Aorta (tissue), 5 donors: ENCODE measurements around the gene RNF6. TPM values are rescaled to one million over a fixed set of nuclear protein-coding genes. Genes with fewer than 3 reads are reported as not detected.
A peak's percentile ranks its signal among the peaks of the same experiment; 100 is the strongest.
"Not testable (repeated sequence)": the region's sequence is repeated elsewhere in the genome, so short reads cannot be mapped to it uniquely, and the experiment has no call there.

Experiments used
- ATAC-seq: fragments of 200-7000 bp; cut with Tn5 transposase; one replicate; pipeline ENCODE4 v1.9.1; 2022; ENCODE audit warnings: moderate library complexity; ENCODE audit not compliant: low FRiP score
- DNase-seq, 2 donors: peaks; one replicate each; pipeline ENCODE4 v3.0.0-alpha.2; 2020
- H3K27ac ChIP-seq, 2 donors: one replicate each; pipeline ENCODE4 v1.5.1; 2013; ENCODE audit warnings: low read length in 2 of 2, mild to moderate bottlenecking in 2 of 2, moderate library complexity in 2 of 2, control low read depth in 1 of 2, inconsistent platforms in 1 of 2, low read depth in 1 of 2
- H3K27me3 ChIP-seq, 2 donors: one replicate each; pipeline ENCODE4 v1.6.1; 2013; ENCODE audit warnings: control low read depth in 1 of 2, low read length in 1 of 2, mild to moderate bottlenecking in 1 of 2, moderate library complexity in 1 of 2; ENCODE audit not compliant: insufficient read depth in 2 of 2, control insufficient read depth in 1 of 2
- H3K36me3 ChIP-seq, 2 donors: one replicate each; pipeline ENCODE4 v1.6.1; 2013; ENCODE audit warnings: control low read depth in 1 of 2, low read length in 1 of 2, mild to moderate bottlenecking in 1 of 2; ENCODE audit not compliant: insufficient read depth in 2 of 2, control insufficient read depth in 1 of 2
- H3K4me1 ChIP-seq, 2 donors: one replicate each; pipeline ENCODE4 v1.6.1; 2013; ENCODE audit warnings: low read length in 2 of 2, control low read depth in 1 of 2, mild to moderate bottlenecking in 1 of 2, moderate library complexity in 1 of 2; ENCODE audit not compliant: insufficient read depth in 2 of 2, control insufficient read depth in 1 of 2
- H3K4me3 ChIP-seq, 2 donors: one replicate each; pipeline ENCODE4 v1.5.1; 2013; ENCODE audit warnings: low read length in 2 of 2, control low read depth in 1 of 2, mild to moderate bottlenecking in 1 of 2
- H3K9me3 ChIP-seq: one replicate; pipeline ENCODE4 v1.6.1; 2013; ENCODE audit warnings: mild to moderate bottlenecking, low read length; ENCODE audit not compliant: control insufficient read depth
- WGBS, 2 donors: extraction: QIAGEN DNeasy Blood & Tissue Kit; methylation state at CpG; one replicate each; pipeline ENCODE4 v1.1.7; 2013; 5-methylcytosine and 5-hydroxymethylcytosine counted together
- intact Hi-C, 2 donors: fragments of 100-400 bp; cut with DNase I; formaldehyde crosslinking; loops; one replicate each; pipeline versions ENCODE4 v1.14.2 to v1.15.0; 2022
- polyA plus RNA-seq, 2 donors: library from polyadenylated mRNA; stranded (reverse); fragments of 200-250 nt; gene quantifications; one replicate each; pipeline ENCODE4 v1.2.3, GENCODE V29; 2013
- total RNA-seq, 2 donors: library from RNA; stranded (reverse); fragmentation: NEBNext Ultra II Directional; extraction: Animal tissue kit (Norgen Biotek cat#: 25700); gene quantifications; one replicate each; pipeline ENCODE4 v1.2.1, GENCODE V29; 2021
- donor health status: healthy with polysubstance abuse.
- donor health status: Bipolar disorder and iron deficiency.
- donor health status: DM: no; HTN: no; CAD: no.
- donor health status: DM: no; HTN: no; CAD: no.
- donor health status: DM: yes; HTN: yes; CAD: no.

RNF6 gene
- total and polyA plus RNA-seq, 4 donors: 13.1 to 28.9 (median 19.6) TPM

DNA sequence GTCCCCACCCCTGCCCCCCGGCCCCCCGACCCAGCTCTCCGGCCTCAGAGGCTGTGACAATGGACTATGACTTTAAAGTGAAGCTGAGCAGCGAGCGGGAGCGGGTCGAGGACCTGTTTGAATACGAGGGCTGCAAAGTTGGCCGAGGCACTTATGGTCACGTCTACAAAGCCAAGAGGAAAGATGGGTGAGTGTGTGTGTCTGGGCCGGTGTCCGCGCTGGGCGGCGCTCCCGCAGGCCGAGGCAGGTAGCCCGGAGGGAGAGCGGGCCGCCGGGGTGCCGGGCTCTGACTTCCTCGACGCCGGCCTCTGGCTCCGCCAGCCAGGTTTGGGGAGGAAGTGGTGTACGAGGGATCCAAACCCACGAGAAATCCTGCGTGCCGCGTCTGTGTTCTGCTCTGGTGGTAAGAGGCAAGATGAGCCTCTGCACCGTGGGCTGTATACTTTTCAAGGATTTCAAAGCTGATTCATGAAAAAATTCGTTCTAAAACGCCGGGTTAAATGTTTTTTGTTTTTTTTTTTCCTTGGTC, 32.5 kb upstream of the RNF6 start:
- 0 to 1% methylated on average over 35 of the region's 35 CpGs for WGBS, 2 donors
- H3K27ac ChIP-seq: peak overlapping the region; percentile 15 to 49

DNA sequence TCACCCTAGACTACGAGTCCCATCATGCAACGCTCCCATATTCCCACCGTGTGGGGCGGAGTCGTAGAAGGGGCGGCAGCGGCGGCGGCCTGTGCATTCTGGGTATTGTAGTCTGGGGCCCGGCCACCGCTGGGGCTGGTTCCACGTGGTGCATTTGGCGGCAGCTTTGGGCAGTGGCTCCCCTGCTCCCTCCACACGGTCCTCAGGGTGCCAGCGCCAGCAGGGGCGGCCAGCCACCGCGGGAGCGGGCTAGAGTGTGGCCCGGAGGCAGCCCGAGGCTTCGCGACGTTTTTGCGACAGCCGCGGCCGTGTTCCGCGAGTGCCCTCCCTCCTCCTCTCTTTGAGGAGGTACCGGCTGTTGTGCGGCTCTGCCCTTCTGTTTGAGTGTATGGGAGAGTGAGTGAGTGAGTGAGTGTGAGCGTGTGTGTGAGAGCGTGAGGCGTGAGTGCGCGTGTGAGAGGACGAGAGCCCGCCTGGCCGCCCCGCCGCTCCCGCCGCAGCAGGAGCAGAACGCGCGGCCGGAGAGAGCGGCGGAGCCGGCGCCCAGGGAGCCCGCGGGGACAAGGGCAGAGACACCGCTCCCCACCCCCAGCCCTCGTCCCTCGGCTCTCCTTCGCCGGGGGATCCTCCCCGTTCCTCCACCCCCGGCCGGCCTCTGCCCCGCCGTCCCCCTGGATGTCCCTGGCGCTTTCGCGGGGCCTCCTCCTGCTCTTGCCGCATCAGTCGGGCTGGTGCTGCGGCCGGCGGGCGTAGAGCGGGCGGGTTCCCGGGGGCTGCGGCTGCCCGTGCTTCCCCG, 31.9 kb upstream of the RNF6 start, which contains the start of gene CDK8:
Gene CDK8 (plus strand): TSS at position 343 of the 796 bp plus-strand sequence. CDS start 513 bp downstream, outside the sequence.
- Histone ChIP-seq H3K27me3 (no peaks in the 10 kb centered on the region), H3K4me3 (peak within 1 kb of the TSS; percentile 93 to 97), H3K9me3 (no peaks in the 10 kb centered on the region), H3K27ac (peak within 1 kb of the TSS; percentile 49 to 79), H3K36me3 (no peaks in the 10 kb centered on the region), H3K4me1 (no peaks in the 10 kb centered on the region)
- WGBS, 2 donors: 0% methylated on average over 46 to 79 of the region's 79 CpGs
- peak; percentile 98 for ATAC-seq
- peak; percentile 94 to 97 for DNase-seq
- intact Hi-C loops: loop anchor here (1.0 to 10.0 kb wide), 3 partner anchors 32 to 241 kb away; partner anchors contain the start of gene RNF6 (in 1 of the 2)

More for the DNA sequence above, 32.5 kb upstream of the RNF6 start:
- H3K9me3 ChIP-seq: no peaks in the 10 kb centered on the region
- H3K36me3 ChIP-seq: no peaks in the 10 kb centered on the region
- no peaks in the 10 kb centered on the region for H3K27me3 ChIP-seq
- ATAC-seq (peak; percentile 64), DNase-seq (peak; percentile 66 to 84)
- intact Hi-C loops: loop anchor here in 1 of 2 donors (10.0 kb wide), 2 partner anchors 70 to 240 kb away; no protein-coding TSS in a partner anchor
- H3K4me3 ChIP-seq: peak overlapping the region; percentile 93 to 97
- H3K4me1 ChIP-seq: no peaks in the 10 kb centered on the region

DNA sequence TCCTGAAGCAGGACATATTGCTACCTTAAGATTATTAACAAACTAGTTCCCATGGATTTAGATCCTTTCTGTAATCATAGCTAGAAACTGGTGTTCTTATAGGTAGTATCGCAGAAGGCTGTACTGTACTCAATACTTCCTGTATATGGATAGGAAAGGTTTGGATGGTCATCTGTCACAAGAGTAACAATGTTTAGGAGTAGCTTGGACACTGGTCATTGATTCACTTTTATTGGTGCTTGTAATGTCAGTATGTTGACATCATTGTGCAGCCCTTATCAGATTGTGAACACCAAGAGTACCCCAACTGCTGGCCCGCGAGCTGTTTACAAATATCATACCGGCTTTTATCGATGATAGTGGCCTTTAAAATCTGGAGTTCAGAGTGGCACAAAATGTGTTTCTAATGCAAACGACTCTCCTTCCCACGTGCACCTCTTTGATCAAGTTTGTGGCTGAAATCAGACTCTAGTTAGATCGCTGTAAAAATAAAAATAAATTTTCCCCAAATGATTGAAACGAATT, 31.2 kb upstream of the RNF6 start:
- H3K9me3 ChIP-seq: no peaks in the 10 kb centered on the region
- no peak for DNase-seq
- no peaks in the 10 kb centered on the region for H3K36me3 ChIP-seq
- no peak overlapping the region for H3K4me3 ChIP-seq
- H3K27ac ChIP-seq: no peak overlapping the region
- intact Hi-C loops: loop anchor here (1.0 to 10.0 kb wide), 3 partner anchors 31 to 241 kb away; partner anchors contain the start of gene RNF6 (in 1 of the 2)
- H3K4me1 ChIP-seq: no peaks in the 10 kb centered on the region
- no peak for ATAC-seq
- no peaks in the 10 kb centered on the region for H3K27me3 ChIP-seq
- WGBS, 2 donors: 41 to 46% methylated on average over 9 of the region's 9 CpGs

DNA sequence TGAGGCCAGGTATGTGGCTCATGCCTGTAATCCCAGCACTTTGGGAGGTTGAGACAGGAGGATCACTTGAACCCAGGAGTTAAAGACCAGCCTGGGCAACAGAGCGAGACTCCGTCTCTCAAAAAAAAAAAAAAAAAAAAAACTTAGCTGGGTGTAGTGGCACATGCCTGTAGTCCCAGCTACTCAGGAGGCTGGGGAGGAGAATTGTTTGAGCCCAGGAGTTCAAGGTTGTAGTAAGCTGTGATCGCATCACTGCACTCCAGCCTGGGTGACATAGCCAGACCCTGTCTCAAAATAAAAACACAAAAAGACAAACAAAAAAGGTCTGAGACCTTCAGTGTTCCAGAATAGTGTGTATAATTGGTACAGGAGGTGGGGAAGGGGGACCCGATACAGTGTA, 29.9 kb upstream of the RNF6 start:
- DNase-seq, H3K36me3 ChIP-seq, H3K27me3 ChIP-seq, H3K4me1 ChIP-seq, H3K9me3 ChIP-seq, H3K4me3 ChIP-seq, H3K27ac ChIP-seq, ATAC-seq: not testable (repeated sequence)
- intact Hi-C loops: loop anchor here in 1 of 2 donors (10.0 kb wide), 2 partner anchors 67 to 243 kb away; no protein-coding TSS in a partner anchor
- WGBS, 2 donors: 80 to 91% methylated on average over 4 of the region's 4 CpGs

DNA sequence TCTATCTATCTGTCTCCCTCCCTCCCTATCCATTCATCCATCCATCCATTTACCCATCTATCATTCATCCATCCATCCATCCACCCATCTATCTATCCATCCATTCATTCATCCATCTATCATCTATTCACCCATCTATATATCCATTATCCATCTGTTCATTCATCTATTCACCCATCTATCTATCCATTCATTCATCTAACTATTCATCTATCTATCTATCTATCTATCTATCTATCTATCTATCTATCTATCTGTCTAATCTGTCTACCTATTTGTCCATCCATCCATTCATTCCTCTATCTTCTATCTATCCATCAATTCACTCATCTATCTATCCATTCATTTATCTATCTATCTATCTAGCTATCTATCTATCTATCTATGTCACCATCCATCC, 27.4 kb upstream of the RNF6 start:
- Histone ChIP-seq H3K27ac (no peak overlapping the region), H3K27me3 (no peaks in the 10 kb centered on the region), H3K4me3 (no peak overlapping the region), H3K9me3 (no peaks in the 10 kb centered on the region), H3K4me1 (no peaks in the 10 kb centered on the region), H3K36me3 (no peaks in the 10 kb centered on the region)
- no peak for ATAC-seq
- intact Hi-C loops: no loop called here
- no peak for DNase-seq

DNA sequence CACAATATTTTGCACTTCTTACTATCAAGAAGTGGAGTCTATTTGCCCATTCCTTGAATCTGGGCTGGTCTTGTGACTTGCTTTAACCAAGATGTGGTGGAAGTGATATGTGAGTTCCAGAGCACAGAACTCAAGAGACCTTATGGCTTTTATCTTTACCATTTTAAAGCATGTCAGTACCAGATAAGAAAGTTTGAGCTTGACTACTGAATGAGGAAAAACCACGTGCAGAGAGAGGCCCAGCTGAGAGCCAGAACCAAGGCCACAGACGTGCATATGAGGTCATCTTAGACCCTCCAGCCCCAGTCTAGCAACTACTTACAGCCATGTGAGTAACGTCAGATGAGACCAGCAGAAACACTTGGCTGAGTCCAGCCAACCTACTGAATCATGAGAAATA, 25.5 kb upstream of the RNF6 start:
- Histone ChIP-seq H3K4me1 (no peaks in the 10 kb centered on the region), H3K9me3 (no peaks in the 10 kb centered on the region), H3K4me3 (no peak overlapping the region), H3K27ac (no peak overlapping the region), H3K36me3 (no peaks in the 10 kb centered on the region), H3K27me3 (no peaks in the 10 kb centered on the region)
- 22 to 32% methylated on average over 3 of the region's 3 CpGs for WGBS, 2 donors
- intact Hi-C loops: no loop called here
- DNase-seq: no peak
- no peak for ATAC-seq

DNA sequence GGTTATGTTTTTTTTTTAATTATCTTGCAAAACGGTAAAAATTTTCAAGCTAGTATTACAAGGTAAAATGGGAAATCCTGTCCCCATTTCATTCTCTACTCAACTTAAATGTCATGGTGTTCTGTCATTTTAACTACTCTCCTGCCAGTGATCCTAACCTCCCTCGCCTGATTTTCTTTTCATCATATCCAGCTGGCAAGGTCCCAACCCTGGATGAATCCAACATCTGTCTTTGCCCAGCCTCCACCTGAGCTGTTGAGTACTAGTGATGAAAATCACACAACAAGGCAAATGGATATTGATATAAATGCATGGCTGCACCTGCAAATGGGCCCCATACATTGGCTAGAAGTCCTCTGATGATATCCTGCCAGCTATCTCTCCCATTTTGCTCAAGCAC, 24.9 kb upstream of the RNF6 start:
- no peak overlapping the region for H3K27ac ChIP-seq
- intact Hi-C loops: no loop called here
- no peaks in the 10 kb centered on the region for H3K36me3 ChIP-seq
- WGBS, 2 donors: 65% methylated on average over 2 of the region's 2 CpGs
- no peak for ATAC-seq
- H3K4me1 ChIP-seq: no peaks in the 10 kb centered on the region
- H3K9me3 ChIP-seq: no peaks in the 10 kb centered on the region
- H3K4me3 ChIP-seq: no peak overlapping the region
- no peaks in the 10 kb centered on the region for H3K27me3 ChIP-seq
- no peak for DNase-seq

DNA sequence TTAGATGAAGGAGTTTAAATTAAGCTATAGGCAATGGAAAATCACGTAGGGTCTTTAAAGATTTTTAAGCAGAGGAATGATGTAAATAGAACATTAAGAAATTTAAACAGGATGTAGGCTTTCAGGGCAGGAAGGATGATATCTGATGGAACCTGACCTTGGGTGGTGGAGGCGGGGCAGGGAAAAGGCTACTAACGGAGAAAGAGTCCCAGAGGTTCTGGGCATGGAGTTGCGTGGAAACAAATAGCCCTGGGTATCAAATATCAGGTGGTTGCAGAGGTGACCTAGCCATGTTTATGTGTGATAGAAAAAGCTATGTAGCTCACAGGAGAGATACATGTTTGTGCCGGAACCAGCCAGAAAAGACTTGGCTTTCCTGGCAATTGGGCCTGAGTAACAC, 24.0 kb upstream of the RNF6 start:
- Histone ChIP-seq H3K9me3 (no peaks in the 10 kb centered on the region), H3K4me1 (no peaks in the 10 kb centered on the region), H3K4me3 (no peak overlapping the region), H3K27me3 (no peaks in the 10 kb centered on the region), H3K36me3 (no peaks in the 10 kb centered on the region), H3K27ac (no peak overlapping the region)
- ATAC-seq: no peak
- WGBS, 2 donors: 68 to 74% methylated on average over 5 of the region's 5 CpGs
- no peak for DNase-seq
- intact Hi-C loops: no loop called here
